ENCODE measurements around the gene ABCC1. TPM values are rescaled to one million over a fixed set of nuclear protein-coding genes. Genes with fewer than 3 reads are reported as not detected.

ABCC1 gene
- total RNA-seq, 4 donors from 2014 or later, result 19.3 to 43.7 (median 26.2) TPM

GRCh38 chr16:16047761-16048160, 98.3 kb downstream of the ABCC1 start:
- Histone ChIP-seq H3K27me3 (no peaks in the 10 kb centered on the region), H3K4me1 (peaks cover 20 to 22% of the 10 kb centered on the region in 2 donors), H3K4me3 (no peak overlapping the region), H3K36me3 (peaks cover 0 to 39% of the 10 kb centered on the region in 2 donors), H3K27ac (peak overlapping the region in 2 of 4 donors; percentile 29 to 87), H3K9me3 (no peaks in the 10 kb centered on the region)
- TF ChIP-seq CTCF (IDR thresholded peaks at IDR 0.05 in 4 of 5, conservative IDR thresholded peaks at IDR 0.05 in 1 of 5) (no peak), POLR2A (IDR thresholded peaks at IDR 0.05) (no peak)
- intact Hi-C loops (cut with DNase I; ENCODE audit: low total_unique reads), result no loop called here
- in situ Hi-C loops (cut with MboI; ENCODE audit: low sequenced_read_pairs in 4 of 4), result no loop called here
- ATAC-seq (no peak), DNase-seq (no peak)

- DNase-seq, result peak; percentile 49 to 50
- H3K36me3 ChIP-seq, result peaks cover 0 to 43% of the 10 kb centered on the region in 2 donors
- ATAC-seq, result peak; percentile 65 to 83
- H3K4me1 ChIP-seq, result peaks cover 20 to 22% of the 10 kb centered on the region in 2 donors
- H3K27ac ChIP-seq, result peak overlapping the region; percentile 62 to 87 (median 79)
- no peak overlapping the region for H3K4me3 ChIP-seq
- intact Hi-C loops (cut with DNase I; ENCODE audit: low total_unique reads), result no loop called here
- in situ Hi-C loops (cut with MboI; ENCODE audit: low sequenced_read_pairs in 4 of 4), result no loop called here
- H3K9me3 ChIP-seq, result no peaks in the 10 kb centered on the region
- TF ChIP-seq CTCF (IDR thresholded peaks at IDR 0.05 in 4 of 5, conservative IDR thresholded peaks at IDR 0.05 in 1 of 5) (no peak), POLR2A (IDR thresholded peaks at IDR 0.05) (no peak)
- H3K27me3 ChIP-seq, result no peaks in the 10 kb centered on the region
These were observed 99.6 kb downstream of the ABCC1 start for GRCh38 chr16:16048904-16049582.

DNA sequence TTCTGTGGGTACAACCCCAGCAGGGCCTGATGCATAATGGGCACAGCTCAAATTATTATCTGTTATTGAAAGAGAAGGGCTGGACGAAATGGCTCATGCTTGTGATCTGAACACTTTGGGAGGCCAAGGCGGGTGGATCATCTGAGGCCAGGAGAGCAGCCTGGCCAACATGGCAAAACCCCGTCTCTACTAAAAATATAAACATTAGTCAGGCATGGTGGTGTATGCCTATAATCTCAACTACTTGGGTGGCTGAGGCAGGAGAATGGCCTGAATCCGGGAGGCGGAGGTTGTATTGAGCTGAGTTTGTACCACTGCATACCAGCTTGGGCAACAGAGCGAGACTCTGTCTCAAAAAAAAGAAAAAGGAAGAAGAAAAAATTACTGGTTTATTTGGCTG, 100.7 kb downstream of the ABCC1 start:
- H3K4me3 ChIP-seq, result no peak overlapping the region
- H3K36me3 ChIP-seq, result peaks cover 0 to 40% of the 10 kb centered on the region in 2 donors
- H3K27me3 ChIP-seq, result no peaks in the 10 kb centered on the region
- H3K9me3 ChIP-seq, result no peaks in the 10 kb centered on the region
- peaks cover 20 to 22% of the 10 kb centered on the region in 2 donors for H3K4me1 ChIP-seq
- peak overlapping the region; percentile 62 to 87 (median 79) for H3K27ac ChIP-seq
- intact Hi-C loops (cut with DNase I; ENCODE audit: low total_unique reads), result no loop called here
- TF ChIP-seq POLR2A (IDR thresholded peaks at IDR 0.05), result no peak
- no peak for TF ChIP-seq CTCF (IDR thresholded peaks at IDR 0.05 in 4 of 5, conservative IDR thresholded peaks at IDR 0.05 in 1 of 5)
- peak; percentile 74 to 77 for ATAC-seq
- in situ Hi-C loops (cut with MboI; ENCODE audit: low sequenced_read_pairs in 4 of 4), result loop anchor here in 1 of 4 donors (25.0 kb wide), 1 partner anchor 88 kb away; no protein-coding TSS in a partner anchor
- peak in 1 of 2 donors; percentile 60 for DNase-seq

- intact Hi-C loops (cut with DNase I; ENCODE audit: low total_unique reads), result no loop called here
- in situ Hi-C loops (cut with MboI; ENCODE audit: low sequenced_read_pairs in 4 of 4), result loop anchor here in 1 of 4 donors (25.0 kb wide), 1 partner anchor 89 kb away; no protein-coding TSS in a partner anchor
- no peak for TF ChIP-seq CTCF (IDR thresholded peaks at IDR 0.05 in 4 of 5, conservative IDR thresholded peaks at IDR 0.05 in 1 of 5)
- peaks cover 0 to 42% of the 10 kb centered on the region in 2 donors for H3K36me3 ChIP-seq
- no peak for ATAC-seq
- no peak for DNase-seq
- H3K4me3 ChIP-seq, result no peak overlapping the region
- H3K27ac ChIP-seq, result peak overlapping the region in 3 of 4 donors; percentile 76 to 87 (median 82)
- H3K4me1 ChIP-seq, result peaks cover 20 to 22% of the 10 kb centered on the region in 2 donors
- no peaks in the 10 kb centered on the region for H3K9me3 ChIP-seq
- no peaks in the 10 kb centered on the region for H3K27me3 ChIP-seq
These were observed 101.7 kb downstream of the ABCC1 start for GRCh38 chr16:16051132-16051531.
